Cardiac fibroblast (primary cell): Measurements from ENCODE around the gene MB.

Source experiments
- DNase-seq, 2 donors: peaks; one replicate each; pipeline versions ENCODE4 v3.0.0 to v3.0.0-alpha.2; 2010; ENCODE audit warnings: low read depth in 2 of 2
- H3K4me3 ChIP-seq, 2 donors: replicated peaks in 1 of 2; 1 replicate in 1 of 2; 2 replicates in 1 of 2; pipeline ENCODE4 v1.5.1; 2011; ENCODE audit warnings: low read depth in 2 of 2, low read length in 2 of 2, mild to moderate bottlenecking in 2 of 2, moderate library complexity in 1 of 2
- CTCF ChIP-seq: IDR thresholded peaks from one replicate; pipeline ENCODE4 v1.5.1; 2011; ENCODE audit warnings: low read depth, mild to moderate bottlenecking, low read length, inconsistent platforms

The MB gene

GRCh38 chr22:35657571-35658312 lies 40.6 kb upstream of the MB start:
- no peak for TF ChIP-seq CTCF
- no peak for DNase-seq
- no peak overlapping the region for H3K4me3 ChIP-seq

GRCh38 chr22:35656284-35656752 lies 39.2 kb upstream of the MB start:
- peak; percentile 30 to 48 for DNase-seq
- no peak overlapping the region for H3K4me3 ChIP-seq
- no peak for TF ChIP-seq CTCF

- DNase-seq: no peak
- no peak for TF ChIP-seq CTCF
- no peak overlapping the region for H3K4me3 ChIP-seq
Measured at GRCh38 chr22:35653824-35654223, 36.7 kb upstream of the MB start.

- no peak for TF ChIP-seq CTCF
- no peak overlapping the region for H3K4me3 ChIP-seq
- DNase-seq: no peak
Measured at GRCh38 chr22:35651085-35651484, 34.0 kb upstream of the MB start.

- no peak for DNase-seq
- no peak for TF ChIP-seq CTCF
- H3K4me3 ChIP-seq: peak overlapping the region in 1 of 2 donors; percentile 63
Measured at GRCh38 chr22:35649636-35650250, 32.6 kb upstream of the MB start.

GRCh38 chr22:35649026-35649553 lies 32.0 kb upstream of the MB start:
- no peak for TF ChIP-seq CTCF
- no peak for DNase-seq
- H3K4me3 ChIP-seq: peak overlapping the region; percentile 63 to 68
